Chondrocyte (in vitro differentiated cells): ENCODE measurements around the gene ADAMTS7. TPM values are rescaled to one million over a fixed set of nuclear protein-coding genes. Genes with fewer than 3 reads are reported as not detected.
"Not testable (repeated sequence)": the region's sequence is repeated elsewhere in the genome, so short reads cannot be mapped to it uniquely, and the experiment has no call there.

Experiments
- DNase-seq: peaks from one replicate; pipeline ENCODE4 v3.0.0; 2021; ENCODE audit warnings: mixed read lengths, low spot score
- H3K27ac Mint-ChIP-seq: one replicate; pipeline ENCODE4 v1.8.0; 2021; ENCODE audit warnings: mild to moderate bottlenecking, moderate library complexity, mixed read lengths; ENCODE audit not compliant: unreplicated experiment
- H3K27me3 Mint-ChIP-seq: 2 replicates; pipeline ENCODE4 v1.8.0; 2021; ENCODE audit warnings: low read depth, mixed read lengths
- H3K36me3 Mint-ChIP-seq: 2 replicates; pipeline ENCODE4 v1.8.0; 2021; ENCODE audit warnings: low read depth, mixed read lengths
- H3K4me1 Mint-ChIP-seq: 2 replicates; pipeline ENCODE4 v1.8.0; 2021; ENCODE audit warnings: low read depth, mild to moderate bottlenecking, mixed read lengths
- H3K4me3 Mint-ChIP-seq: one replicate; pipeline ENCODE4 v1.8.0; 2021; ENCODE audit warnings: mild to moderate bottlenecking, moderate library complexity, mixed read lengths; ENCODE audit not compliant: unreplicated experiment
- H3K9me3 Mint-ChIP-seq: 2 replicates; pipeline ENCODE4 v1.8.0; 2021; ENCODE audit warnings: low read depth, mixed read lengths
- total RNA-seq: library from RNA; stranded (reverse); gene quantifications from 3 replicates; pipeline ENCODE4 v1.2.1, GENCODE V29; 2021
- TF ChIP-seq, protein P1 (sequence below): fragments of 200-600 bp; sonication (generic); IDR thresholded peaks from 2 replicates; pipeline ENCODE4 v1.5.0; 2021; ENCODE audit warnings: antibody characterized with exemption, mild to moderate bottlenecking, moderate library complexity

Gene ADAMTS7
- total RNA-seq, 1 donor from 2014 or later: 111 TPM

DNA sequence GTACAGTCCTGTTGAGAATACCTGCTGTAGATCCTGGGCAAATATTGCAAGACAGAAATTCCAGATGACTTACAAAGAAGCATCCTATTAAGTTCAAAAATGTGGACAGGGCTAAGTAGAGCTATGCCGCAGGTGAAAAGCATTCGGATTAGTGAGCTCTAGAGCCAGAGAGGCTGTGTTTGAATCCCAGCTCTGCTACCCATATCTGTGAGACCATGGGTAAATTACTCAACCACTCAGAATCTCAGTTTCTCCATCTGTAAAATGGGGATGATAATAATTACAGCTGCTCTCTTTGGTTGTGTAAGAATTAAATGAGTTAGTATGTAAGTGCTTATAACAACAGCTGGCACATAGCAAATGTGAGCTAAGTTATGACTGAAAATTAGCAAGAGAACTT is 3.9 kb downstream of the ADAMTS7 start:
- Mint-ChIP-seq H3K27ac (no peak overlapping the region), H3K4me3 (no peak overlapping the region), H3K36me3 (no peaks in the 10 kb centered on the region), H3K27me3 (no peaks in the 10 kb centered on the region), H3K9me3 (no peaks in the 10 kb centered on the region), H3K4me1 (peaks cover 48% of the 10 kb centered on the region)
- no peak for DNase-seq
- TF ChIP-seq, protein P1, sequence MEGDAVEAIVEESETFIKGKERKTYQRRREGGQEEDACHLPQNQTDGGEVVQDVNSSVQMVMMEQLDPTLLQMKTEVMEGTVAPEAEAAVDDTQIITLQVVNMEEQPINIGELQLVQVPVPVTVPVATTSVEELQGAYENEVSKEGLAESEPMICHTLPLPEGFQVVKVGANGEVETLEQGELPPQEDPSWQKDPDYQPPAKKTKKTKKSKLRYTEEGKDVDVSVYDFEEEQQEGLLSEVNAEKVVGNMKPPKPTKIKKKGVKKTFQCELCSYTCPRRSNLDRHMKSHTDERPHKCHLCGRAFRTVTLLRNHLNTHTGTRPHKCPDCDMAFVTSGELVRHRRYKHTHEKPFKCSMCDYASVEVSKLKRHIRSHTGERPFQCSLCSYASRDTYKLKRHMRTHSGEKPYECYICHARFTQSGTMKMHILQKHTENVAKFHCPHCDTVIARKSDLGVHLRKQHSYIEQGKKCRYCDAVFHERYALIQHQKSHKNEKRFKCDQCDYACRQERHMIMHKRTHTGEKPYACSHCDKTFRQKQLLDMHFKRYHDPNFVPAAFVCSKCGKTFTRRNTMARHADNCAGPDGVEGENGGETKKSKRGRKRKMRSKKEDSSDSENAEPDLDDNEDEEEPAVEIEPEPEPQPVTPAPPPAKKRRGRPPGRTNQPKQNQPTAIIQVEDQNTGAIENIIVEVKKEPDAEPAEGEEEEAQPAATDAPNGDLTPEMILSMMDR: no peak

DNA sequence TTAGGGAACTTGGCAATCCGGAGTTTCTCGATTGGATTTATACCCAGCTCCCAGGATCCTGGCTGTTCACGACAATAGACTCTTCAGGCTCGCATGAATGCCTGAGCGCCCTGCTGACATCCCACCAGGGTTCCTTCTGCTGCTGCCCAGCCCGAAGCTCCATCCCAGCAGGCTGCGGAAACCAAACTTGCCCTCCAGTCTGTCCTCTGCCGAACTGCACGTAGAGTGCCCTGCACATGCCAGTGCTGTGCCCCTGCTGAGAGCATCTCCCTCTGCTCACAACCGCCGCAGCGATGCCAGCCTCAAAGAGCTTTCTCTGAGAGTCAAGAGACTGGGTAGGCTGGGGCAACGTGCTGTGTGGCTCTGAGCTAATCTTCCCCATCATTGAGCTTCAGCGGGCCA is 6.9 kb downstream of the ADAMTS7 start:
- DNase-seq: no peak
- Mint-ChIP-seq H3K27me3 (no peaks in the 10 kb centered on the region), H3K27ac (peak overlapping the region; percentile 79), H3K36me3 (no peaks in the 10 kb centered on the region), H3K9me3 (no peaks in the 10 kb centered on the region), H3K4me3 (peak overlapping the region; percentile 10), H3K4me1 (peaks cover 41% of the 10 kb centered on the region)
- TF ChIP-seq, protein P1: no peak

DNA sequence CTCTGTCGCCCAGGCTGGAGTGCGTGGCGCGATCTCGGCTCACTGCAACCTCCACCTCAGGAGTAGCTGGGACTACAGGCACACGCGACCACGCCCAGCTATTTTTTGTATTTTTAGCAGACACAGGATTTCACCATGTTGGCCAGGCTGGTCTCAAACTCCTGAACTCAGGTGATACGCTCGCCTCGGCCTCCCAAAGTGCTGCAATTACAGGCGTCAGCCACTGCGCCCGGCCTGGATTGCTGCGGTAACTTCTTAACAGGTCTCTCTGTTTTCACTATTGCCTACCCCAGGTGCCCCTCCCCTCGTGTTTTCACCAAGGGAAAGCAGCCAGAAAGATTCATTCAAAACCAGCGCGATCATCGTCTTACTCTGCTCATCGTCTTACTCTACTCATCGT is 10.5 kb downstream of the ADAMTS7 start:
- Mint-ChIP-seq H3K27ac (no peak overlapping the region), H3K27me3 (no peaks in the 10 kb centered on the region), H3K4me3 (no peak overlapping the region), H3K36me3 (peaks cover 3% of the 10 kb centered on the region), H3K4me1 (peaks cover 46% of the 10 kb centered on the region), H3K9me3 (no peaks in the 10 kb centered on the region)
- DNase-seq: no peak
- TF ChIP-seq, protein P1: no peak

DNA sequence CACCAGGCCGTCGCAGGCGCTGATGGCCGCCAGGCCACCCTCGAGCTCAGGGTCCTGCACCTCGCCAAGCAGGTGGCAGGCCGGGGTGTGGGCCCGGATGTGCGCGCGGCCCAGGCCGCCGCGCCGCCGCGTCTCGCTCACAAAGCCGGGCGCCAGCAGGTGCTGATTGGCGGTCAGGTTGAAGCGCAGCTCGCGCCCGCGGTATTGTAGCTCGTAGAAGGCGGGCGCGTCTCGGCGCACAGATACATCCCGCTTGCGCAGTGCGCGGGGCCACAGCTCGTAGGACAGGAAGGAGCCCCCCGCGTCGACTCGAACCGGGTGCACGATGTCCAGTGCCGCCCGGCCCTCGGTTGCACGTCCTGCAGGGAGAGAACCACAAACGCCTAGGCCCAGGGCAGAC is 11.1 kb downstream of the ADAMTS7 start:
- DNase-seq: no peak

DNA sequence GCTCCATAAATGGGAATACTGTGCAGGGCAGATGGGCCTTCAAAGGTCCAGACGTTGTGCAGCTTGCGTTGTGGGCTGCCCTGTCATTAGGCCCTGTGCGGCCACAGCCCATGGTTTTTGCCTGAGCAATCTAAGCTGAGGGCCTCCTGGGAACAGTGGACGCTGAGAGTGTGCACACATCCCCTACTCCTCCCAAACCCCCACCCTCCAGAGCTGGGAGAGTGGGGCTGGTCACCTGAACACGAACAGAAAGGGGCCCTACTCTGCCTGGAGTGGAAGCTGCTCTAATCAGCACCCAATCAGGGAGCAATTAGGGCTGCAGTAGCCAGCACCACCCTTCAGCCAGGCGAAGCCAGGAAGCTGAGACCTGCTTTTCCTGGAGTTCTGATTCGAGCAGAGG is 12.2 kb downstream of the ADAMTS7 start:
- H3K4me1 Mint-ChIP-seq: peaks cover 30% of the 10 kb centered on the region
- not testable (repeated sequence) for DNase-seq, H3K4me3 Mint-ChIP-seq, H3K27me3 Mint-ChIP-seq, H3K27ac Mint-ChIP-seq, H3K36me3 Mint-ChIP-seq, H3K9me3 Mint-ChIP-seq

More for the DNA sequence above, 11.1 kb downstream of the ADAMTS7 start:
- H3K27ac Mint-ChIP-seq: no peak overlapping the region
- peaks cover 41% of the 10 kb centered on the region for H3K4me1 Mint-ChIP-seq
- H3K9me3 Mint-ChIP-seq: no peaks in the 10 kb centered on the region
- peaks cover 6% of the 10 kb centered on the region for H3K36me3 Mint-ChIP-seq
- H3K27me3 Mint-ChIP-seq: no peaks in the 10 kb centered on the region
- H3K4me3 Mint-ChIP-seq: no peak overlapping the region
- TF ChIP-seq, protein P1: no peak

DNA sequence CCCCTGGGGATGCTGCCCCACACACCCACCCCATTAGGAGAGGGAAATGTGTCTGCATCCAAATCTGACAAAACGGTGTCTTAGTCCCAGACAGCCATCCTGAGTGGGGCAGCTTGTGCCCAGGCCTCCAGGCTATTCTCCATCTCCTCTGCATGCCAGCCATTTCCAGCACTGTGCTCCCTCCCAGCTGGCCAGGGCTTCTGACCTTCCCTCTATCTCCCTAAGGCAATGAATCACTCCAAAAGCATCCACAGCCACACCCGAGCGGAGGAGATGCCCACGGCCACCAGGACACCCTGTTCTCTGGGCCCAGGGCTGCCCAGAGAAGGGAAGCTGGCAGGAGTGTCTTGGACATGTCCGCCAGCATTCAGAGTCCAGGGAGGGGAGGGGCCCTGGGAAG is 12.9 kb downstream of the ADAMTS7 start:
- Mint-ChIP-seq H3K27ac (peak overlapping the region; percentile 87), H3K4me3 (peak overlapping the region; percentile 44), H3K4me1 (peaks cover 27% of the 10 kb centered on the region)
- not testable (repeated sequence) for H3K27me3 Mint-ChIP-seq, H3K9me3 Mint-ChIP-seq, H3K36me3 Mint-ChIP-seq, DNase-seq
